Activated CD4-positive, alpha-beta T cell treated with anti-CD3 and anti-CD28 coated beads for 36 hours (primary cell): ENCODE data around the gene THRB. TPM values are rescaled to one million over a fixed set of nuclear protein-coding genes. Genes with fewer than 3 reads are reported as not detected.
A peak's percentile ranks its signal among the peaks of the same experiment; 100 is the strongest.

Source experiments
- ATAC-seq: fragments of 200-7000 bp; cut with Tn5 transposase; one replicate; pipeline ENCODE4 v1.10.0; 2021; ENCODE audit warnings: mild to moderate bottlenecking, moderate library complexity
- CTCF ChIA-PET: fragments of 350-600 bp; sonication (Branson Sonifier 250); formaldehyde crosslinking; loops from one replicate; lab custom pipeline; 2021; ENCODE audit warnings: antibody characterized with exemption; lab: Charles Lee
- POLR2A ChIA-PET: fragments of 350-600 bp; sonication (Branson Sonifier 250); formaldehyde crosslinking; loops from one replicate; lab custom pipeline; 2021; ENCODE audit warnings: antibody characterized with exemption, inconsistent platforms; lab: Charles Lee
- DNase-seq: peaks from one replicate; pipeline ENCODE4 v3.0.0-alpha.2; 2020
- H3K27ac Mint-ChIP-seq: one replicate; pipeline ENCODE4 v1.8.0; 2021; ENCODE audit warnings: mixed read lengths
- H3K27me3 Mint-ChIP-seq: one replicate; pipeline ENCODE4 v1.8.0; 2021; ENCODE audit warnings: mixed read lengths
- H3K36me3 Mint-ChIP-seq: one replicate; pipeline ENCODE4 v1.8.0; 2021; ENCODE audit warnings: low read depth, mixed read lengths
- H3K4me1 Mint-ChIP-seq: one replicate; pipeline ENCODE4 v1.8.0; 2021; ENCODE audit warnings: mixed read lengths
- H3K4me3 Mint-ChIP-seq: one replicate; pipeline ENCODE4 v1.8.0; 2021; ENCODE audit warnings: mild to moderate bottlenecking, moderate library complexity, mixed read lengths
- H3K9me3 Mint-ChIP-seq: one replicate; pipeline ENCODE4 v1.8.0; 2021; ENCODE audit warnings: low read depth, mixed read lengths
- intact Hi-C, 2 experiments: fragments of 100-400 bp; cut with DNase I in 1 of 2; cut with micrococcal nuclease in 1 of 2; formaldehyde crosslinking; loops; one replicate each; pipeline versions ENCODE4 v1.14.2 to v1.15.1; 2022 to 2024; cut with DNase I, micrococcal nuclease
- total RNA-seq, 2 experiments: library from RNA; stranded (reverse); gene quantifications; one replicate each; pipeline ENCODE4 v1.2.3, GENCODE V29; 2021

The THRB gene
- total RNA-seq, 2 experiments from 2014 or later = not detected

- Mint-ChIP-seq H3K27me3 (peaks cover 2% of the 10 kb centered on the region), H3K27ac (no peak overlapping the region), H3K36me3 (no peaks in the 10 kb centered on the region), H3K4me3 (no peak overlapping the region), H3K4me1 (no peaks in the 10 kb centered on the region), H3K9me3 (no peaks in the 10 kb centered on the region)
- intact Hi-C loops = no loop called here
- no peak for ATAC-seq
- POLR2A ChIA-PET = no interaction called here
- CTCF ChIA-PET = no interaction called here
- DNase-seq = no peak
Observed at GRCh38 chr3:24177201-24177600, 317.4 kb downstream of the THRB start.

DNA sequence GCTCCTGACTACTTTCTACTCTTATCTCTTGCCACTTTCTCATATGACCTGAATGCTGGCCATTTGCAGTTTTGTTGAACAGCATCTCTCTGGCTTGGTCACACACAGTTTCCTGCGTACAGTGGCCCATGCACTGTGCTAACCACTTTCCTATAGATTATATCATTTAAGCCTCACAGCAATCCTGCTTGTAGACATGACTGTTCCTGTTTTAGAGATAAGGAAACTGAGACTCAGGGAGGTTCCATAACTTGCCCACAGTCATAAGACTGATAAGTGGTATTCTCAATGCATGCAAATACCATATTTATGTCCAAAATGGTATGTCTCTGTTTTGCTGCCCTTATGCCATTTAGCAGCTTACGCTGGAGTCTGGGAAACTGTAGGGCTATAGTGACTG is 320.0 kb downstream of the THRB start:
- Mint-ChIP-seq H3K4me3 (no peak overlapping the region), H3K27me3 (peaks cover 2% of the 10 kb centered on the region), H3K4me1 (no peaks in the 10 kb centered on the region), H3K9me3 (no peaks in the 10 kb centered on the region), H3K27ac (no peak overlapping the region), H3K36me3 (no peaks in the 10 kb centered on the region)
- ChIA-PET CTCF (interaction anchor here (0.7 kb wide), 1 partner anchor 51 kb away, joined by 3 read pairs; no protein-coding TSS in a partner anchor), POLR2A (no interaction called here)
- intact Hi-C loops = no loop called here
- ATAC-seq = no peak
- DNase-seq = no peak

DNA sequence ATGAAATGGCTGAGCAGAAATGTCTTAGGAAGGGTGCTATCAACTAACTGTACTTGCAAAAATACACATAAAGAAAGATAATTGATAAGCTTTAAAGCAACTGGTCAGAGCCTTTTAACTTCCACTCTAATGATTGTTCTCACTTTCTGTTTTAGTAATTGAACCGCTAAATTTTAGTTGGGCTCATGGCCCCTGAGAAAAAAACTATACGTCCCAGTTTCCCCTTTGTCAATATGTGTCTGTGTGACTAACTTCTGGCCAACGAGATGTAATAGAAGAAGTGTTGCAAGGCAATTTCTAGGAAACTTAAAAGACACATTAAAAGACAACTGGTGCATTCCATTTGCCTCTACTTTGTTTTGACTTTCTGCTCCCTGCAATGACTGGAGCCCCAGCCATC is 325.7 kb downstream of the THRB start:
- CTCF ChIA-PET = interaction anchor here (0.5 kb wide), 1 partner anchor 974 kb away, joined by 3 read pairs; no protein-coding TSS in a partner anchor

DNA sequence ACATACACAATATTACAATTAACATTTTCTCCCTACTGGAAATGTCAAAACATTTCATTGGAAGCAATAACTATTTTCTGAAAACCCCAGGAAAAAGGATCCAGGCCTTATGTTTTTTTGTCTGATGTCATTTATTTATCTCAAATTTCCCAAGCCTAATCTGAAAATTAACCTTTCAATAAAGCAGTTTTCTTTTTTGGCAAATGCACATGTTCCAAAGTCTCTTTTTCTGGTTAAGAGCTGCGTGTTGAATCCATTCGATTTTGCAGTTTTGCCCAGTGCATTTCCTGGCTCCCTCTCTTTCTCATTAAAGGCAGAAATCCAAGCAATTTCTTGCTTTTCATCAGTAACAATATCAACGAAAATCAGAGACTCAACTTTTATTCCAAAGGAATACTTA is 327.2 kb downstream of the THRB start:
- ATAC-seq = no peak
- H3K9me3 Mint-ChIP-seq = no peaks in the 10 kb centered on the region
- H3K27me3 Mint-ChIP-seq = peaks cover 4% of the 10 kb centered on the region
- H3K36me3 Mint-ChIP-seq = no peaks in the 10 kb centered on the region
- H3K4me3 Mint-ChIP-seq = no peak overlapping the region
- intact Hi-C loops = no loop called here
- no peak overlapping the region for H3K27ac Mint-ChIP-seq
- ChIA-PET CTCF (no interaction called here), POLR2A (no interaction called here)
- DNase-seq = no peak
- H3K4me1 Mint-ChIP-seq = no peaks in the 10 kb centered on the region

More for the DNA sequence above, 325.7 kb downstream of the THRB start:
- H3K4me3 Mint-ChIP-seq = no peak overlapping the region
- no peak for DNase-seq
- POLR2A ChIA-PET = no interaction called here
- H3K27ac Mint-ChIP-seq = no peak overlapping the region
- peaks cover 4% of the 10 kb centered on the region for H3K27me3 Mint-ChIP-seq
- ATAC-seq = no peak
- intact Hi-C loops = no loop called here
- H3K9me3 Mint-ChIP-seq = no peaks in the 10 kb centered on the region
- H3K4me1 Mint-ChIP-seq = no peaks in the 10 kb centered on the region
- H3K36me3 Mint-ChIP-seq = no peaks in the 10 kb centered on the region

DNA sequence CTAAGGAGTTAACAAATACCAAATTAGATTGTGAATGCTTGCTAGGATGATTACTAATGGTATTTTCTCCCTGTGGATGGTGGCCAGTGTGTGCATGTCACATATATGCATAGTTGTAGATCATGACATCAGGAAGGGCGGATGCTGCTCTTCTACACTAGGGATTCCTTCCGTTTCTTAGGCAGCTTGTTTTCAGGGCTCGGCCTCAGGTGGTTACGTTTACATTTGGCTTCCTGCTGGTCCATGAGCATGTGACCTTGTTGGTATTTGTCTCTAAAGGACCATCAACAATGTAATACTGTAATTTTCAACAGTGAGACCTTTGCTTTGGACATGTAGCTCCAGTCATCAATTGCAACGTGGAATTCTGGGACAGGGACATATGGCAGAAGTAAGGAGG is 328.1 kb downstream of the THRB start:
- no peak overlapping the region for H3K4me3 Mint-ChIP-seq
- ChIA-PET POLR2A (no interaction called here), CTCF (no interaction called here)
- no peak overlapping the region for H3K27ac Mint-ChIP-seq
- no peaks in the 10 kb centered on the region for H3K4me1 Mint-ChIP-seq
- ATAC-seq (no peak), DNase-seq (no peak)
- H3K36me3 Mint-ChIP-seq = no peaks in the 10 kb centered on the region
- H3K27me3 Mint-ChIP-seq = peaks cover 4% of the 10 kb centered on the region
- H3K9me3 Mint-ChIP-seq = no peaks in the 10 kb centered on the region
- intact Hi-C loops = no loop called here

- Mint-ChIP-seq H3K9me3 (no peaks in the 10 kb centered on the region), H3K27ac (no peak overlapping the region), H3K4me3 (no peak overlapping the region), H3K36me3 (no peaks in the 10 kb centered on the region), H3K4me1 (no peaks in the 10 kb centered on the region), H3K27me3 (peaks cover 5% of the 10 kb centered on the region)
- DNase-seq (no peak), ATAC-seq (no peak)
- POLR2A ChIA-PET = no interaction called here
- CTCF ChIA-PET = interaction anchor here (0.6 kb wide), 1 partner anchor 1401 kb away, joined by 3 read pairs; no protein-coding TSS in a partner anchor
- intact Hi-C loops = no loop called here
Observed at GRCh38 chr3:24165603-24165982, 329.1 kb downstream of the THRB start.

DNA sequence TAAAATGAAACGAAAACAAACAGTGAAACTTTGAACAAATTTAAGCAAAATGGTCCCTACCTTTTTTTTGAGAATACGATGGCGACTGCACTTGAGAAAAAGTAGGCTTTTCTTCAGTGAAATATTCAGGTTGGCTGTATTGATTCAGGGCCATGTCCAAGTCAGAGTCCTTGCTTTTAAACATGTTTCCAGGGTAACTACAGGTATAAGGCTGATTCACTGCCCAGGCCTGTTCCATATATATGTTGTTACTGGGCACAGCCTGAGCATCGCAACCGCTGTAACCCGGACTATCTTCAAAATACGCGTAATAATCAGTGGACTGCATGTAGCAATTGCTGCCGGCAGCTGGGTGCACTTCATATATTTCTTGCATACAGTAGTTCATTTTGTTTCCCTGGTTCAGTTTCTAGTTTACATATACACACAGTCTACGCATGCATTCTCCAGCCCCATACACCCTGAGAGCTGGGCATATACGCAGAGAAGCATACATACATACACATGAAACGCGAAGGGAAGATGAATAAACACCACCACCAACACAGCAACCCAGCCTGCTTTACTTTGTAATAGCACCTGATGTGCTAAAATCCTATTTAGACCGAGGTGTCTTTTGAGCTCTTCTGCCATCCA is 329.6 kb downstream of the THRB start:
- POLR2A ChIA-PET = no interaction called here
- no peak overlapping the region for H3K27ac Mint-ChIP-seq
- no peaks in the 10 kb centered on the region for H3K9me3 Mint-ChIP-seq
- DNase-seq = no peak
- intact Hi-C loops = no loop called here
- no peak overlapping the region for H3K4me3 Mint-ChIP-seq
- no peak for ATAC-seq
- no peaks in the 10 kb centered on the region for H3K36me3 Mint-ChIP-seq
- peaks cover 10% of the 10 kb centered on the region for H3K27me3 Mint-ChIP-seq
- no peaks in the 10 kb centered on the region for H3K4me1 Mint-ChIP-seq
- CTCF ChIA-PET = interaction anchor here (0.6 kb wide), 1 partner anchor 1402 kb away, joined by 3 read pairs; no protein-coding TSS in a partner anchor

- ChIA-PET POLR2A (no interaction called here), CTCF (no interaction called here)
- H3K27me3 Mint-ChIP-seq = peaks cover 15% of the 10 kb centered on the region
- H3K4me3 Mint-ChIP-seq = no peak overlapping the region
- peaks cover 3% of the 10 kb centered on the region for H3K4me1 Mint-ChIP-seq
- DNase-seq (no peak), ATAC-seq (no peak)
- H3K9me3 Mint-ChIP-seq = no peaks in the 10 kb centered on the region
- intact Hi-C loops = no loop called here
- H3K36me3 Mint-ChIP-seq = no peaks in the 10 kb centered on the region
- no peak overlapping the region for H3K27ac Mint-ChIP-seq
Observed at GRCh38 chr3:24162929-24163328, 331.7 kb downstream of the THRB start.

DNA sequence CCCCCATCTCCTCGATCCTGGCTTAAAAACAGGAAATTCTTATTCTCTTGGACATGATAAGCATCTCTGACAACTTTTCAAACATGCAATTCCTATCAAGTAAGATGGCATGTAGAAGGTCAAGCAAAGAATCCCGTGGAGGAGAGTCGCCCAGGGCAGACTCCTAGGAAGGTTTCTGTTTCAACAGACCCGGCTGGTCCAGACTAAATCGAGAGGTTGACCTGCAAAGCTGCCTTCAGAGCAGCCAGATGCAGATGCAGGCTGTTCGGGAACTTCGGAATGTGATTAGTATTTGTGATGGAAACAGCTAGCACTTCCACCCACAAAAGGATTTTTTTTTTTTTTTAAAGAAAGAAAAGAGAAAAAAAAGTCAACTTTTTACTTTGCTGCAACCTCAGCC is 332.8 kb downstream of the THRB start:
- DNase-seq (no peak), ATAC-seq (no peak)
- ChIA-PET POLR2A (no interaction called here), CTCF (no interaction called here)
- H3K9me3 Mint-ChIP-seq = no peaks in the 10 kb centered on the region
- H3K36me3 Mint-ChIP-seq = no peaks in the 10 kb centered on the region
- peaks cover 15% of the 10 kb centered on the region for H3K27me3 Mint-ChIP-seq
- intact Hi-C loops = no loop called here
- no peak overlapping the region for H3K27ac Mint-ChIP-seq
- H3K4me1 Mint-ChIP-seq = peaks cover 3% of the 10 kb centered on the region
- no peak overlapping the region for H3K4me3 Mint-ChIP-seq

DNA sequence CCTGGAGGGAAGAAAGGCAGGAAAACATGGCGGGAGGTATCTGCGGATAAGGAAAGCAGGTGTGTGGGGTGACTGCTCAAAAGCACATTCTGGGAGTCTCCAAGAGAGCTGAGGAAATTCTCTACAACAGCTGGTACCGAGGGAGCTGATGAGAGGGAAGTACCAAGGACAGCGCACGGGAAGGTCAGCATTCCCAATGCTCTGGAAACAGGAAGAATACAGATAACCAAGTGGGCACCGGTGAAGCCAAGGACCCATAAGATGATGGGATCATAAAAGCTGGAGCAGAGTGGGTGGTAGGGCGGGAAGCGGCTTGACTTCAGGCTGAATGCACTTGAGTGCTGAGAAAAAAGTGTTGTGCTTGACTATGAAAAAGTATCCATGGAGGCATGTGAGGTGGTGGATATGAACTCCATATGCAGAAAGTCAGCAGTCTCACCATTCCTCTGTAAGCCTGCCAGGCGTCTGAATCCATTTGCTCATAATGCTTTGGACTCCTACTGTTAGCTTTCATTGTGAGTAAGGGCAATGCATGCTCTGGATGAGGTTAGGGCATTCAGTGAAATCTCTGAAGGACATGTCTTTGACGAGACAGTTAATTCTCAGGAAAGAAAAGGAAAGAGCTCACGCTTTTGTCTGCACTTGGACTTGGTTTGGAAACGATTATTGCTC is 334.1 kb downstream of the THRB start:
- ATAC-seq = no peak
- no peaks in the 10 kb centered on the region for H3K36me3 Mint-ChIP-seq
- peaks cover 9% of the 10 kb centered on the region for H3K4me1 Mint-ChIP-seq
- H3K27ac Mint-ChIP-seq = no peak overlapping the region
- H3K9me3 Mint-ChIP-seq = no peaks in the 10 kb centered on the region
- CTCF ChIA-PET = no interaction called here
- intact Hi-C loops = no loop called here
- DNase-seq = no peak
- POLR2A ChIA-PET = no interaction called here
- H3K27me3 Mint-ChIP-seq = peaks cover 13% of the 10 kb centered on the region
- H3K4me3 Mint-ChIP-seq = no peak overlapping the region

GRCh38 chr3:24158761-24159454 is 335.7 kb downstream of the THRB start:
- intact Hi-C loops = loop anchor here in 1 of 2 experiments (5.0 to 10.0 kb wide), 2 partner anchors 212 to 354 kb away; partner anchors contain the start of genes NR1D2 and UBE2E1
- H3K27me3 Mint-ChIP-seq = peaks cover 13% of the 10 kb centered on the region
- H3K27ac Mint-ChIP-seq = no peak overlapping the region
- ATAC-seq = peak; percentile 38
- ChIA-PET POLR2A (interaction anchor here (0.7 kb wide), 1 partner anchor 647 kb away, joined by 3 read pairs; no protein-coding TSS in a partner anchor), CTCF (interaction anchor here (0.7 kb wide), 1 partner anchor 270 kb away, joined by 5 read pairs; no protein-coding TSS in a partner anchor)
- H3K4me3 Mint-ChIP-seq = no peak overlapping the region
- no peak for DNase-seq
- no peaks in the 10 kb centered on the region for H3K9me3 Mint-ChIP-seq
- H3K36me3 Mint-ChIP-seq = no peaks in the 10 kb centered on the region
- H3K4me1 Mint-ChIP-seq = peaks cover 23% of the 10 kb centered on the region
